Measurements from ENCODE around the gene TMEM126A.

TMEM126A gene

GRCh38 chr11:85705800-85706199 lies 58.0 kb downstream of the TMEM126A start:
- Histone ChIP-seq H2AFZ (ENCODE audit: low read depth, low read length) (no peak overlapping the region), H3K4me1 (ENCODE audit: insufficient read depth, low read length) (no peaks in the 10 kb centered on the region), H3K27ac (ENCODE audit: low read length) (no peak overlapping the region), H3K4me2 (ENCODE audit: insufficient read depth, low read length) (no peak overlapping the region), H3K36me3 (ENCODE audit: insufficient read depth, low read length) (no peaks in the 10 kb centered on the region), H3K9me3 (ENCODE audit: insufficient read depth, low read length, severe bottlenecking) (no peaks in the 10 kb centered on the region), H3K9ac (ENCODE audit: low read depth, low read length) (no peak overlapping the region), H3K27me3 (ENCODE audit: insufficient read depth, low read length, poor library complexity) (peaks cover 39% of the 10 kb centered on the region), H4K20me1 (ENCODE audit: insufficient read depth, low read length) (no peaks in the 10 kb centered on the region), H3K4me3 (ENCODE audit: low read depth in 1 of 2, low read length in 2 of 2) (no peak overlapping the region), H3K79me2 (ENCODE audit: insufficient read depth, low read length) (no peaks in the 10 kb centered on the region)
- TF ChIP-seq CTCF (IDR thresholded peaks at IDR 0.05; ENCODE audit: borderline replicate concordance, extremely low read depth, low read length, poor library complexity, severe bottlenecking) (no peak), EZH2 (IDR thresholded peaks at IDR 0.05; ENCODE audit: borderline replicate concordance, low read depth, low read length, severe bottlenecking) (no peak)
- ATAC-seq (ENCODE audit: insufficient read depth, low read depth) (no peak), DNase-seq (no peak)
